ENCODE results near the gene SYNCRIP. TPM values are rescaled to one million over a fixed set of nuclear protein-coding genes. Genes with fewer than 3 reads are reported as not detected.

The SYNCRIP gene
- total and polyA plus RNA-seq, 4 donors, result 35.4 to 84.5 (median 63.8) TPM

DNA sequence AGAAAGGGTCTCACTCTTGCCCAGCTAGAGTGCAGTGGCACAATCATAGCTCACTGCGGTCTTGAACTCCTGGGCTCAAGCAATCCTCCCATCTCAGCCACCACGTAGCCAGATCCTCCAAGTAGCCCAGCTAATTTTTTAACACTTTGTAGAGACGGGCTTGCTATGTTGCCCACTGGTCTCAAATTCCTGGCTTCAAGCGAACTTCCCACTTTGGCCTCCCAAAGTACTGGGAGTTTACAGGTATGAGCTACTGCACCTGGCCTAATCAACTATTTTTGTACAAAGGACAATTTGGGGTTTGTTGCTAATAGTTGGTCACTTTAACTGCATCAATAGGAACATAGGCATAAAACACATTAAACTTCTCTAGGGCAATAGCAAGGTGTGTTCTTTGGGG lies 29.9 kb upstream of the SYNCRIP start:
- ATAC-seq (ENCODE audit: insufficient read depth, low FRiP score) (no peak), DNase-seq (no peak)
- Histone ChIP-seq H3K4me1 (ENCODE audit: control insufficient read depth in 5 of 5, insufficient read depth in 5 of 5, low read length in 5 of 5) (peaks cover 0 to 27% (median 7%) of the 10 kb centered on the region in 5 donors), H3K4me3 (no peak overlapping the region), H3K9me3 (ENCODE audit: control insufficient read depth in 4 of 4, insufficient read depth in 3 of 4, low read length in 3 of 4) (no peaks in the 10 kb centered on the region), H3K9ac (ENCODE audit: insufficient read depth in 1 of 2, low read length in 2 of 2) (no peak overlapping the region), H3K27ac (ENCODE audit: low read depth in 1 of 2, low read length in 1 of 2) (no peak overlapping the region), H3K36me3 (ENCODE audit: control insufficient read depth in 4 of 4, insufficient read depth in 4 of 4, low read length in 4 of 4) (peaks cover 4 to 15% (median 8%) of the 10 kb centered on the region in 4 donors), H3K27me3 (ENCODE audit: control insufficient read depth in 3 of 3, insufficient read depth in 3 of 3, low read length in 2 of 3) (no peaks in the 10 kb centered on the region)
- no peak for TF ChIP-seq CTCF (IDR thresholded peaks at IDR 0.05; ENCODE audit: control extremely low read depth, extremely low read depth)
- 96 to 97% methylated on average over 4 of the region's 4 CpGs for WGBS, 2 donors

GRCh38 chr6:85672050-85672449 lies 29.4 kb upstream of the SYNCRIP start:
- Histone ChIP-seq H3K9ac (ENCODE audit: insufficient read depth in 1 of 2, low read length in 2 of 2) (no peak overlapping the region), H3K4me1 (ENCODE audit: control insufficient read depth in 5 of 5, insufficient read depth in 5 of 5, low read length in 5 of 5) (peaks cover 0 to 27% (median 7%) of the 10 kb centered on the region in 5 donors), H3K9me3 (ENCODE audit: control insufficient read depth in 4 of 4, insufficient read depth in 3 of 4, low read length in 3 of 4) (no peaks in the 10 kb centered on the region), H3K27me3 (ENCODE audit: control insufficient read depth in 3 of 3, insufficient read depth in 3 of 3, low read length in 2 of 3) (no peaks in the 10 kb centered on the region), H3K27ac (ENCODE audit: low read depth in 1 of 2, low read length in 1 of 2) (peak overlapping the region in 1 of 2 donors; percentile 22), H3K36me3 (ENCODE audit: control insufficient read depth in 4 of 4, insufficient read depth in 4 of 4, low read length in 4 of 4) (peaks cover 4 to 15% (median 8%) of the 10 kb centered on the region in 4 donors), H3K4me3 (no peak overlapping the region)
- DNase-seq (no peak), ATAC-seq (ENCODE audit: insufficient read depth, low FRiP score) (no peak)
- TF ChIP-seq CTCF (IDR thresholded peaks at IDR 0.05; ENCODE audit: control extremely low read depth, extremely low read depth), result no peak

DNA sequence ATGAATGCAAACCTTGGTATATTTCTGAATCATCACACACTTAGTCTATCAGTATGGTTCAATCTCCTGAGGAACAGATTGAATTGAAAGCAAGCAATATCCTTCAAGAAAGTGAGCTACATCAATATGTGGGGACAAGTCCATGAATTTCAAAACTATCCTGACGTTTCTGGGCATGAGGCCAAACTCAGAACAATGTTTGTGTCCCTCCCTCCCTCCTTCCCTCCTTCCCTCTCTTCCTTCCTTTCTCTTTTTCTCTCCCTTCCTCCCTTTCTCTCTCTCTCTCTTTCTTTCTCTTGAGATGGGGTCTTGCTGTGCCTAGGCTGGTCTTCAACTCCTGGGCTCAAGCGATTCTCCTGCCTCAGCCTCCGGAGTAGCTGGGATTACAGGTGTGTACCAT lies 27.9 kb upstream of the SYNCRIP start:
- no peak overlapping the region for H3K9ac ChIP-seq (ENCODE audit: insufficient read depth in 1 of 2, low read length in 2 of 2)
- H3K36me3 ChIP-seq (ENCODE audit: control insufficient read depth in 4 of 4, insufficient read depth in 4 of 4, low read length in 4 of 4), result peaks cover 4 to 15% (median 9%) of the 10 kb centered on the region in 4 donors
- no peak overlapping the region for H3K4me3 ChIP-seq
- H3K9me3 ChIP-seq (ENCODE audit: control insufficient read depth in 4 of 4, insufficient read depth in 3 of 4, low read length in 3 of 4), result no peaks in the 10 kb centered on the region
- peak in 2 of 3 donors; percentile 47 to 63 for DNase-seq
- WGBS, 2 donors, result 63 to 65% methylated on average over 3 of the region's 3 CpGs
- no peak for TF ChIP-seq CTCF (IDR thresholded peaks at IDR 0.05; ENCODE audit: control extremely low read depth, extremely low read depth)
- ATAC-seq (ENCODE audit: insufficient read depth, low FRiP score), result no peak
- no peaks in the 10 kb centered on the region for H3K27me3 ChIP-seq (ENCODE audit: control insufficient read depth in 3 of 3, insufficient read depth in 3 of 3, low read length in 2 of 3)
- H3K4me1 ChIP-seq (ENCODE audit: control insufficient read depth in 5 of 5, insufficient read depth in 5 of 5, low read length in 5 of 5), result peaks cover 0 to 21% (median 7%) of the 10 kb centered on the region in 5 donors
- no peak overlapping the region for H3K27ac ChIP-seq (ENCODE audit: low read depth in 1 of 2, low read length in 1 of 2)

DNA sequence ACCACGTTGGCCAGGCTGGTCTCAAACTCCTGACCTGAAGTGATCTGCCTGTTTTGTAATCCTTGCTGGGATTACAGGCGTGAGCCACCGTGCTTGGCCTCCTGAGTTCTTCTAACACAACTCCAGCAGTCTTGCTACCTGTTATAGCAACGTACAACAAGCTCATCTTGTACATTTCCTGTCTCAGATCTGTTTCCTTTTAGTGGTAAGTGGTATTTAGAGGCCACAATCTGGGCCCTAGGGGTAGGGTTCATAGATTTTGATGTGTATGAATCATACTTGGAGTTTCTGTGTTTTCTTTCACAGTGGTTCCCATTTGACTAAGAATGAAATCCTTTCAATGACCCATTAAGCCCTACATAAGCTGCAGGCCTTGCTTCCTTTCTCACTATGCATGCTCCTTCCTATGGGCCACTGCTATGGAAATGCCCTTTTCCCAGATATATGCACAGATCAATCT lies 27.1 kb upstream of the SYNCRIP start:
- no peak overlapping the region for H3K27ac ChIP-seq (ENCODE audit: low read depth in 1 of 2, low read length in 1 of 2)
- no peak for TF ChIP-seq CTCF (IDR thresholded peaks at IDR 0.05; ENCODE audit: control extremely low read depth, extremely low read depth)
- ATAC-seq (ENCODE audit: insufficient read depth, low FRiP score) (no peak), DNase-seq (no peak)
- H3K36me3 ChIP-seq (ENCODE audit: control insufficient read depth in 4 of 4, insufficient read depth in 4 of 4, low read length in 4 of 4), result peaks cover 4 to 14% (median 8%) of the 10 kb centered on the region in 4 donors
- H3K9me3 ChIP-seq (ENCODE audit: control insufficient read depth in 4 of 4, insufficient read depth in 3 of 4, low read length in 3 of 4), result no peaks in the 10 kb centered on the region
- WGBS, 2 donors, result 29 to 47% methylated on average over 4 of the region's 4 CpGs
- H3K4me3 ChIP-seq, result no peak overlapping the region
- peaks cover 0 to 13% (median 3%) of the 10 kb centered on the region in 5 donors for H3K4me1 ChIP-seq (ENCODE audit: control insufficient read depth in 5 of 5, insufficient read depth in 5 of 5, low read length in 5 of 5)
- H3K9ac ChIP-seq (ENCODE audit: insufficient read depth in 1 of 2, low read length in 2 of 2), result no peak overlapping the region
- no peaks in the 10 kb centered on the region for H3K27me3 ChIP-seq (ENCODE audit: control insufficient read depth in 3 of 3, insufficient read depth in 3 of 3, low read length in 2 of 3)

Measured in lung (tissue), 12 donors.